Activated CD4-positive, alpha-beta memory T cell treated with anti-CD3 and anti-CD28 coated beads for 36 hours (primary cell): ENCODE results near the gene ZNF488. TPM values are rescaled to one million over a fixed set of nuclear protein-coding genes. Genes with fewer than 3 reads are reported as not detected.

Source experiments
- CTCF ChIA-PET: fragments of 350-600 bp; sonication (Branson Sonifier 250); formaldehyde crosslinking; loops from one replicate; lab custom pipeline; 2021; ENCODE audit warnings: antibody characterized with exemption, inconsistent platforms; lab: Charles Lee
- POLR2A ChIA-PET: fragments of 350-600 bp; sonication (Branson Sonifier 250); formaldehyde crosslinking; loops from one replicate; lab custom pipeline; 2021; ENCODE audit warnings: antibody characterized with exemption; lab: Charles Lee
- DNase-seq: peaks from one replicate; pipeline ENCODE4 v3.0.0-alpha.2; 2020
- H3K27ac Mint-ChIP-seq: one replicate; pipeline ENCODE4 v1.8.0; 2021; ENCODE audit warnings: mixed read lengths
- H3K27me3 Mint-ChIP-seq: one replicate; pipeline ENCODE4 v1.8.0; 2021; ENCODE audit warnings: mixed read lengths
- H3K36me3 Mint-ChIP-seq: one replicate; pipeline ENCODE4 v1.8.0; 2021; ENCODE audit warnings: mixed read lengths
- H3K4me1 Mint-ChIP-seq: one replicate; pipeline ENCODE4 v1.8.0; 2021; ENCODE audit warnings: low read depth, mixed read lengths
- H3K4me3 Mint-ChIP-seq: one replicate; pipeline ENCODE4 v1.8.0; 2021; ENCODE audit warnings: mild to moderate bottlenecking, mixed read lengths
- H3K9me3 Mint-ChIP-seq: one replicate; pipeline ENCODE4 v1.8.0; 2021; ENCODE audit warnings: mixed read lengths
- intact Hi-C: fragments of 100-400 bp; cut with micrococcal nuclease; formaldehyde crosslinking; loops from one replicate; pipeline ENCODE4 v1.15.1; 2023
- total RNA-seq, 2 experiments: library from RNA; stranded (reverse); gene quantifications; one replicate each; pipeline ENCODE4 v1.2.3, GENCODE V29; 2021

The ZNF488 gene
- total RNA-seq, 2 experiments from 2014 or later = 0.27 to 0.38 TPM

- H3K9me3 Mint-ChIP-seq = no peaks in the 10 kb centered on the region
- H3K27me3 Mint-ChIP-seq = no peaks in the 10 kb centered on the region
- H3K4me3 Mint-ChIP-seq = no peak overlapping the region
- POLR2A ChIA-PET = no interaction called here
- intact Hi-C loops = no loop called here
- no peaks in the 10 kb centered on the region for H3K36me3 Mint-ChIP-seq
- no peaks in the 10 kb centered on the region for H3K4me1 Mint-ChIP-seq
- DNase-seq = no peak
- H3K27ac Mint-ChIP-seq = no peak overlapping the region
- CTCF ChIA-PET = interaction anchor here (0.9 kb wide), 1 partner anchor 19 kb away, joined by 3 read pairs; no protein-coding TSS in a partner anchor
Measured at GRCh38 chr10:47359626-47360418, 24.3 kb downstream of the ZNF488 start.

- Mint-ChIP-seq H3K36me3 (no peaks in the 10 kb centered on the region), H3K4me3 (no peak overlapping the region), H3K27ac (no peak overlapping the region), H3K27me3 (no peaks in the 10 kb centered on the region), H3K9me3 (no peaks in the 10 kb centered on the region), H3K4me1 (no peaks in the 10 kb centered on the region)
- intact Hi-C loops = no loop called here
- CTCF ChIA-PET = interaction anchor here (0.9 to 2.2 kb wide), 2 partner anchors 18 kb away, joined by 3 to 10 read pairs; no protein-coding TSS in a partner anchor
- no peak for DNase-seq
- POLR2A ChIA-PET = no interaction called here
Measured at GRCh38 chr10:47359101-47359500, 25.0 kb downstream of the ZNF488 start.

- Mint-ChIP-seq H3K27me3 (no peaks in the 10 kb centered on the region), H3K9me3 (no peaks in the 10 kb centered on the region), H3K4me3 (no peak overlapping the region), H3K4me1 (no peaks in the 10 kb centered on the region), H3K27ac (no peak overlapping the region), H3K36me3 (no peaks in the 10 kb centered on the region)
- intact Hi-C loops = no loop called here
- no peak for DNase-seq
- ChIA-PET POLR2A (no interaction called here), CTCF (interaction anchor here (2.2 kb wide), 1 partner anchor 18 kb away, joined by 10 read pairs; no protein-coding TSS in a partner anchor)
Measured at GRCh38 chr10:47358457-47358856, 25.6 kb downstream of the ZNF488 start.

- no peak for DNase-seq
- Mint-ChIP-seq H3K4me1 (no peaks in the 10 kb centered on the region), H3K9me3 (no peaks in the 10 kb centered on the region), H3K36me3 (no peaks in the 10 kb centered on the region), H3K4me3 (no peak overlapping the region), H3K27me3 (no peaks in the 10 kb centered on the region), H3K27ac (no peak overlapping the region)
- intact Hi-C loops = no loop called here
- ChIA-PET POLR2A (no interaction called here), CTCF (interaction anchor here (2.2 kb wide), 1 partner anchor 17 kb away, joined by 10 read pairs; no protein-coding TSS in a partner anchor)
Measured at GRCh38 chr10:47357911-47358310, 26.2 kb downstream of the ZNF488 start.

GRCh38 chr10:47357131-47357582 lies 26.9 kb downstream of the ZNF488 start:
- ChIA-PET CTCF (interaction anchor here (2.2 kb wide), 1 partner anchor 17 kb away, joined by 10 read pairs; no protein-coding TSS in a partner anchor), POLR2A (no interaction called here)
- no peaks in the 10 kb centered on the region for H3K27me3 Mint-ChIP-seq
- H3K27ac Mint-ChIP-seq = no peak overlapping the region
- no peaks in the 10 kb centered on the region for H3K9me3 Mint-ChIP-seq
- no peaks in the 10 kb centered on the region for H3K4me1 Mint-ChIP-seq
- intact Hi-C loops = no loop called here
- H3K4me3 Mint-ChIP-seq = no peak overlapping the region
- no peaks in the 10 kb centered on the region for H3K36me3 Mint-ChIP-seq
- DNase-seq = no peak

GRCh38 chr10:47356708-47357107 lies 27.4 kb downstream of the ZNF488 start:
- Mint-ChIP-seq H3K27me3 (no peaks in the 10 kb centered on the region), H3K4me3 (no peak overlapping the region), H3K36me3 (no peaks in the 10 kb centered on the region), H3K9me3 (no peaks in the 10 kb centered on the region), H3K27ac (no peak overlapping the region), H3K4me1 (no peaks in the 10 kb centered on the region)
- CTCF ChIA-PET = interaction anchor here (2.2 kb wide), 1 partner anchor 16 kb away, joined by 10 read pairs; no protein-coding TSS in a partner anchor
- POLR2A ChIA-PET = no interaction called here
- intact Hi-C loops = no loop called here
- no peak for DNase-seq

- Mint-ChIP-seq H3K9me3 (no peaks in the 10 kb centered on the region), H3K4me3 (no peak overlapping the region), H3K36me3 (no peaks in the 10 kb centered on the region), H3K4me1 (no peaks in the 10 kb centered on the region), H3K27ac (no peak overlapping the region), H3K27me3 (no peaks in the 10 kb centered on the region)
- POLR2A ChIA-PET = no interaction called here
- intact Hi-C loops = no loop called here
- CTCF ChIA-PET = interaction anchor here (1.8 kb wide), 1 partner anchor 307 kb away, joined by 4 read pairs; no protein-coding TSS in a partner anchor
- DNase-seq = no peak
Measured at GRCh38 chr10:47354900-47355299, 29.2 kb downstream of the ZNF488 start.

GRCh38 chr10:47354165-47354564 lies 29.9 kb downstream of the ZNF488 start:
- intact Hi-C loops = no loop called here
- Mint-ChIP-seq H3K27me3 (no peaks in the 10 kb centered on the region), H3K9me3 (no peaks in the 10 kb centered on the region), H3K27ac (no peak overlapping the region), H3K4me3 (no peak overlapping the region), H3K4me1 (no peaks in the 10 kb centered on the region), H3K36me3 (no peaks in the 10 kb centered on the region)
- CTCF ChIA-PET = interaction anchor here (1.8 kb wide), 1 partner anchor 306 kb away, joined by 4 read pairs; no protein-coding TSS in a partner anchor
- no peak for DNase-seq
- POLR2A ChIA-PET = no interaction called here

- no peaks in the 10 kb centered on the region for H3K9me3 Mint-ChIP-seq
- ChIA-PET POLR2A (no interaction called here), CTCF (interaction anchor here (1.4 kb wide), 1 partner anchor 13 kb away, joined by 6 read pairs; no protein-coding TSS in a partner anchor)
- no peak overlapping the region for H3K4me3 Mint-ChIP-seq
- no peaks in the 10 kb centered on the region for H3K36me3 Mint-ChIP-seq
- H3K27ac Mint-ChIP-seq = no peak overlapping the region
- DNase-seq = no peak
- intact Hi-C loops = no loop called here
- no peaks in the 10 kb centered on the region for H3K27me3 Mint-ChIP-seq
- no peaks in the 10 kb centered on the region for H3K4me1 Mint-ChIP-seq
Measured at GRCh38 chr10:47353351-47353750, 30.7 kb downstream of the ZNF488 start.

GRCh38 chr10:47351899-47352815 lies 31.9 kb downstream of the ZNF488 start:
- H3K27me3 Mint-ChIP-seq = no peaks in the 10 kb centered on the region
- no peaks in the 10 kb centered on the region for H3K4me1 Mint-ChIP-seq
- H3K4me3 Mint-ChIP-seq = no peak overlapping the region
- DNase-seq = no peak
- no peaks in the 10 kb centered on the region for H3K36me3 Mint-ChIP-seq
- no peak overlapping the region for H3K27ac Mint-ChIP-seq
- CTCF ChIA-PET = interaction anchor here (1.4 kb wide), 2 partner anchors 12 to 328 kb away, joined by 3 to 6 read pairs; no protein-coding TSS in a partner anchor
- H3K9me3 Mint-ChIP-seq = no peaks in the 10 kb centered on the region
- intact Hi-C loops = no loop called here
- POLR2A ChIA-PET = interaction anchor here (1.3 kb wide), 1 partner anchor 340 kb away, joined by 3 read pairs; no protein-coding TSS in a partner anchor

GRCh38 chr10:47350671-47351640 lies 33.1 kb downstream of the ZNF488 start:
- DNase-seq = no peak
- Mint-ChIP-seq H3K27me3 (no peaks in the 10 kb centered on the region), H3K9me3 (no peaks in the 10 kb centered on the region), H3K27ac (no peak overlapping the region), H3K4me1 (no peaks in the 10 kb centered on the region), H3K36me3 (no peaks in the 10 kb centered on the region), H3K4me3 (no peak overlapping the region)
- CTCF ChIA-PET = interaction anchor here (0.7 to 1.4 kb wide), 2 partner anchors 10 to 326 kb away, joined by 3 read pairs; no protein-coding TSS in a partner anchor
- intact Hi-C loops = no loop called here
- POLR2A ChIA-PET = interaction anchor here (1.3 kb wide), 1 partner anchor 339 kb away, joined by 3 read pairs; no protein-coding TSS in a partner anchor
